COR-L47 (cell line): ENCODE measurements around the gene SLC39A8.
"Not testable (repeated sequence)": the region's sequence is repeated elsewhere in the genome, so short reads cannot be mapped to it uniquely, and the experiment has no call there.

Source experiments
- DNase-seq: peaks from one replicate; lab custom pipeline; 2025; lab: John Stamatoyannopoulos, UW

SLC39A8 gene

GRCh38 chr4:102344954-102345794 lies at the start of gene SLC39A8:
Gene SLC39A8 (minus strand): TSS chr4:102345482. CDS start chr4:102344662, 820 bp downstream.
- DNase-seq = peak; percentile 68

GRCh38 chr4:102392033-102392744 lies 46.9 kb upstream of the SLC39A8 start:
- no peak for DNase-seq

- no peak for DNase-seq
These were observed 45.2 kb upstream of the SLC39A8 start for GRCh38 chr4:102390438-102390837.

- no peak for DNase-seq
These were observed 43.3 kb upstream of the SLC39A8 start for GRCh38 chr4:102388611-102389010.

- DNase-seq = no peak
These were observed 42.4 kb upstream of the SLC39A8 start for GRCh38 chr4:102387552-102388150.

- DNase-seq = no peak
These were observed 41.7 kb upstream of the SLC39A8 start for GRCh38 chr4:102386966-102387365.

- not testable (repeated sequence) for DNase-seq
These were observed 35.0 kb upstream of the SLC39A8 start for GRCh38 chr4:102380253-102380652.

GRCh38 chr4:102362922-102363432 lies 17.7 kb upstream of the SLC39A8 start:
- no peak for DNase-seq

- no peak for DNase-seq
These were observed 12.8 kb upstream of the SLC39A8 start for GRCh38 chr4:102358128-102358527.

GRCh38 chr4:102357637-102358036 lies 12.4 kb upstream of the SLC39A8 start:
- not testable (repeated sequence) for DNase-seq

GRCh38 chr4:102356562-102357202 lies 11.4 kb upstream of the SLC39A8 start:
- no peak for DNase-seq

- no peak for DNase-seq
These were observed 10.5 kb upstream of the SLC39A8 start for GRCh38 chr4:102355748-102356147.

- no peak for DNase-seq
These were observed 9.6 kb upstream of the SLC39A8 start for GRCh38 chr4:102354671-102355454.

- no peak for DNase-seq
These were observed 7.5 kb upstream of the SLC39A8 start for GRCh38 chr4:102352781-102353180.

- DNase-seq = no peak
These were observed 5.4 kb upstream of the SLC39A8 start for GRCh38 chr4:102350634-102351033.

- no peak for DNase-seq
These were observed 3.4 kb upstream of the SLC39A8 start for GRCh38 chr4:102348701-102349100.

- no peak for DNase-seq
These were observed 466 bp upstream of the SLC39A8 start for GRCh38 chr4:102345795-102346100.

GRCh38 chr4:102344520-102344953 lies 745 bp downstream of the SLC39A8 start:
- peak; percentile 65 for DNase-seq

GRCh38 chr4:102343964-102344519 lies 1.2 kb downstream of the SLC39A8 start:
- no peak for DNase-seq

GRCh38 chr4:102342404-102343074 lies 2.7 kb downstream of the SLC39A8 start:
- peak; percentile 63 for DNase-seq
